HG02763 (cell line): Measurements from ENCODE around the gene PPFIBP2.
A peak's percentile ranks its signal among the peaks of the same experiment; 100 is the strongest.
"Not testable (repeated sequence)": the region's sequence is repeated elsewhere in the genome, so short reads cannot be mapped to it uniquely, and the experiment has no call there.

Source experiments
- ATAC-seq: cut with Tn5 transposase; IDR thresholded peaks from one replicate; pipeline ENCODE4 v1.9.1; 2021; ENCODE audit warnings: mild to moderate bottlenecking, moderate library complexity; ENCODE audit not compliant: unreplicated experiment

PPFIBP2 gene

DNA sequence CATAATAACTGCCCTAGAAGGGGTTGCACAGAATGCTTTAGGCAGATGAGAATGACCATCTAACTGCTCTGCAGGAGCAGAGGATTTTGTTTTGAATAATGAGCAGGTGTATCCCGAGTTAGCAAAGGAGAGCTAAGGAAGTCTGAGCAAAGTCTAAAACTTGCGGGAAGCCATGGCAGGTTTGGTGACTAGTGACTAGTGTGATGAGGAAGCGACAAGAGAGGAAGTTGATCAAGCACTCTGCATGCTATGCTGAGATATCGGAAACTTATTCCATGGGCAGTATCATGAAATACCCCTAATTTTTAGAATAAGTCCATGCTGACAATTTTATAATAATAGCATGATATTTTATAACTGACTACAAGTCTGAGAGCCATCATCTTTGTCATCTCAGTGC is 15.6 kb upstream of the PPFIBP2 start:
- no peak for ATAC-seq

GRCh38 chr11:7499081-7499480 is 14.7 kb upstream of the PPFIBP2 start:
- ATAC-seq: no peak

DNA sequence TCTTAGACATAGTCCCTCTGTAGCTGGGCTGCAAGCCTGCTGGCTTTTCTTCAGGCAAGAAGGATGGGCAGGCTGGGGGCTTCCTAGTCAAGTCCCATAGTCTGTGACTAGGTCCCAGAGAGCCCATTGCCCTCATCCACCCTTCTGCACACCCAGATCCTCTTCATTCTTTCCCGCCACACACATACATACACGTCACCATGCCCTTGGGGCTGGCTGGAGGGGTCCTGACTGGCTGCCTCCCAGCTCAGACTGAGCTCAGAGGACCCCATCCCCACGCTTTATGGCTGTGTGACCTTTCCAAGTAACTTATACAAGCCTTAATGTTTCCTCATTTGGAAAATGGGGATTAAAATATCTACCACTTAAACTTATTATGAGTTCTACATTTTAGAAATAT is 13.5 kb upstream of the PPFIBP2 start:
- ATAC-seq: no peak

- no peak for ATAC-seq
Observed at GRCh38 chr11:7501251-7501650, 12.5 kb upstream of the PPFIBP2 start.

GRCh38 chr11:7501894-7502293 is 11.9 kb upstream of the PPFIBP2 start:
- no peak for ATAC-seq

GRCh38 chr11:7506243-7506642 is 7.6 kb upstream of the PPFIBP2 start:
- ATAC-seq: no peak

- ATAC-seq: no peak
Observed at GRCh38 chr11:7508087-7508486, 5.7 kb upstream of the PPFIBP2 start.

- no peak for ATAC-seq
Observed at GRCh38 chr11:7509966-7510365, 3.8 kb upstream of the PPFIBP2 start.

DNA sequence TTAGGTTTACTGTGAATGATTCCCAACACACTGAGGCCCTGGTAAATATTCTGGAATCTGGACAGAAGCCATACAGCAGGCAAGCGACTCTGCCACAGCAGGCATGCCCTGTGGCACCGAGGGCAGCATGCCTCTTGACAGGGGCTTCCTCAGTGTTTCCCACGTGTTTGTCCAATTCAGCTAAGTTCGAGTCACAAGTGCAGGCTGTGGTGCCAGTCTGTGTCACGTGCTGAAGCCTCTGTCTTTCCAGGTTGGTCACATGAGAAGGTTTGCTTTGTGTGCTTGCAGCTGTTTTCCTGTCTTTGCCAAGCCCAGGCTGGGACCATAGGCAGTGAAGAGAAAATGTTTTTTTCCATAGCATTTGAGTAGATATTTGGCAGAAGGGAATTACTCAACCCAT is 2.4 kb upstream of the PPFIBP2 start:
- no peak for ATAC-seq

GRCh38 chr11:7512525-7513233 is 1.1 kb upstream of the PPFIBP2 start:
- ATAC-seq: peak; percentile 63

DNA sequence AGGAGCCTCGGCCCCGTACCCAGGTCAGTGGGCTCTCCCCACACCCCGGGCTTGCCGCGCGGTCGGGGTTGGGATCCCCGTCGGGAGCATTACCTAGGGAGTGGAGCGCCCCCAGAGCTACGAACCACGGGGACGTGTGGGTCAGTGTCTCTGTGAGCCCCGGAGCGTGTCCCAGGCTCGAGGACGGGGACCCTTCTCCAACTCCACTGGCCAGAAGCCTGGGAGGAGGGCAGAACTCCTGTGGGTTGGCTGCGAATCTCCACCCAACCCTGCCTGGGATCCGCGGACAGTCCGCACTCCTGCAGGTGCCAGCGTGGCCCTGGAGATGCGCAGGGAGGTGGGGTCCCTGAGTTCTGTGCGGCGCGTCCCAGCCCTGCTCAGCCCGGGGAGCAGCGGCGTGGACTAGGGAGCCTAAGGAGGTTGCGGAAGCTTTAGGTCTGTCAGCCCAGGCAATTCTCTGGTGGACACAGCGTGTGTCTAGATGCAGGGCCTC is 346 bp downstream of the PPFIBP2 start:
- ATAC-seq: peak; percentile 3

- no peak for ATAC-seq
Observed at GRCh38 chr11:7515447-7515886, 1.7 kb downstream of the PPFIBP2 start.

GRCh38 chr11:7516475-7516874 is 2.7 kb downstream of the PPFIBP2 start:
- no peak for ATAC-seq

DNA sequence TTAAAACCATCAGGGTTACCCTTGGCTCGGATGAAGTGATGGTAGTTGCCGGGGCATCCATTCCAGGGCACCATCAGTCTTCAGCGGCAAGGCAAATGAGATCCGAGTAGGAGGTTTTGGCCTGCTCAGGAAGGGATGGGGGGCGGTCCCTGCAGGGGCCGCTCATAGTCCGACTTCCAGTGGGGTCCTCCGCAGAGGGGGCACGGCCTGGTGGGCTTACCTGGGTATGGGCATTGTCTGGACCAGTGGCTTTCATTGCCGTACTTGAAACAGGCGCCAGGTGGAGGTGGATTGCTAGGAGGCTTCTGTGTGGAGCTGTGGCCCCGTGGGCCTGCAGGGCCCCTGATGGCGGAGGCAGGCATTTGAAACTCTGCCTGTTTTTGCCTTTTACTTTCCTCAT is 3.9 kb downstream of the PPFIBP2 start:
- ATAC-seq: not testable (repeated sequence)

- no peak for ATAC-seq
Observed at GRCh38 chr11:7518811-7519562, 5.2 kb downstream of the PPFIBP2 start.

DNA sequence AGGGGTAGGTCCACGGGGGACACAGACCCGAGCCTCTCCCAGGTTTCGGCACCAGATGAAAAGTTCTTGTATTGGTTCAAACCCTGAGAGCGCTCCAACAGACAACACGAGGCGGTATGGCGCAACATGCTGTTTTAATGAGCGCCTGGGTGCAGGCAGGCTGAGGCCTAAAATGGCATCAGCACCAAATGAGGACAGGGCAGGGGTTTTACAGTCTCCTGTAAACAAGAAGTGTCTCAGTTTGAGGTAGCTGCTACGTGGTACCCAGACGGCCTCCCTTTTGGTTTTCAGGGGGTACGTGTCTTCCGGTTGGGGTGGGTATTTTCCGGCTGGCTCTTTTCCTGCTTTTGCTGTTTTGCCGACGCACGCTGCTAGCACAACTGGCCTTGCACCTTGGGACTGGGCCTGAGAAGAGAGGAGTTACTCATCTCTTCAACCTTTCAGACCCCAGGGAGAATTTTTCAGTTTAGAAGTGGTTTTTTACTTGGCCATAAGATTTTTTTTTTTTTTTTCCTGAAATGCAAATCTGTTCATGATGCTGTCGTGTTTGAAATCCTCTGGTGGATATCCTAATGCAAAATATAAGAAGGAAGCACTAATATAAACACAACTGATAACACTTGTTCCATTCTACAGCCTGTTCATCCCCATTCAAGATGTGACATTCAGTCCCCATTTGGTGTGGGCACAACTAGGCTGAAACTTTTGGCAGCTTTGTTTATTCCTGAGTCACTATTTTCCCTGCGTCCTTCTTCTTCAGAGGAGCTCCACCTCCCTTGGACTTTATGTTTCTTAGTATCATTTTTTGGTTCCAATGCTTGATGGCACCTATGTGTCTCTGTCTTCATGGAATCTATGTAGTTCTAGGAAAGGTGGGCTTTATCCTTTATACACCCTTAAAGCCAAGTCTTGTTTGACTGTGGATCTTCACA is 6.5 kb downstream of the PPFIBP2 start:
- peak; percentile 47 for ATAC-seq

DNA sequence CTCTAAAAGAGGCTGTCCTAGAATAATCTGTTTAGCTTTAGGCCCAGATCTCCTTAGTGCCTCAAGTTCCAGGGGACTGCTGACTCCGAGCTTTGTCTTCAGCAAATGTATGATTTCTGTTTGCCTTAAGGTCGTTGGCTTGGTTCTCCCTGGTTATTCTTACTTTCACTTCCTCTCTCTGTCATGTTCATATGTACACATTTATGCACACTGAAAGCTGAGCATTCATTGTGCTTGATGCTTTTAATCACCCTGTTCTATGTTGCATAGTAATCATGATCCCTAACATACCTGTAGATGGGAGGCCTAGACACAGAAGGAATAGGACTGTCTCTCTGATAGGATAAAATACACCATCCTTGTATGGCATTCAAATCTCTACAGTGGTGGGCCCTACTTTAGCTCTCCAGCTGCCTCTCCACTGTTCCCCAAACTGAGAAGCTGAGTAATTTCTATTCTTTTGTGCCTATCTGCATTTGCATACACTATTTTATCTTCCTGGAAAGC is 7.2 kb downstream of the PPFIBP2 start:
- ATAC-seq: peak; percentile 85

- no peak for ATAC-seq
Observed at GRCh38 chr11:7522121-7522520, 8.3 kb downstream of the PPFIBP2 start.

GRCh38 chr11:7522546-7522945 is 8.7 kb downstream of the PPFIBP2 start:
- ATAC-seq: no peak

- no peak for ATAC-seq
Observed at GRCh38 chr11:7523416-7524210, 9.8 kb downstream of the PPFIBP2 start.
